Muscle layer of duodenum (tissue), 2 donors: Measurements from ENCODE around the gene PPP2R2C.

Source experiments
- H3K27ac ChIP-seq: one replicate; pipeline ENCODE4 v1.7.0; 2013; ENCODE audit warnings: mild to moderate bottlenecking, low read length
- H3K27me3 ChIP-seq: one replicate; pipeline ENCODE4 v1.7.0; 2013; ENCODE audit warnings: low read depth, mild to moderate bottlenecking, control low read depth, low read length
- H3K36me3 ChIP-seq, 2 donors: one replicate each; pipeline ENCODE4 v1.7.0; 2013; ENCODE audit warnings: low read length in 2 of 2, control low read depth in 1 of 2, mild to moderate bottlenecking in 1 of 2; ENCODE audit not compliant: insufficient read depth in 2 of 2, control insufficient read depth in 1 of 2
- H3K4me1 ChIP-seq, 2 donors: one replicate each; pipeline ENCODE4 v1.7.0; 2013; ENCODE audit warnings: low read length in 2 of 2, mild to moderate bottlenecking in 2 of 2, control low read depth in 1 of 2, moderate library complexity in 1 of 2; ENCODE audit not compliant: insufficient read depth in 2 of 2, control insufficient read depth in 1 of 2
- H3K4me3 ChIP-seq, 2 donors: one replicate each; pipeline ENCODE4 v1.7.0; 2013; ENCODE audit warnings: low read length in 2 of 2, low read depth in 1 of 2, mild to moderate bottlenecking in 1 of 2
- H3K9me3 ChIP-seq, 2 donors: one replicate each; pipeline ENCODE4 v1.7.0; 2013; ENCODE audit warnings: low read length in 2 of 2, control low read depth in 1 of 2, mild to moderate bottlenecking in 1 of 2; ENCODE audit not compliant: control insufficient read depth in 1 of 2
- donor health status: healthy.

The PPP2R2C gene

DNA sequence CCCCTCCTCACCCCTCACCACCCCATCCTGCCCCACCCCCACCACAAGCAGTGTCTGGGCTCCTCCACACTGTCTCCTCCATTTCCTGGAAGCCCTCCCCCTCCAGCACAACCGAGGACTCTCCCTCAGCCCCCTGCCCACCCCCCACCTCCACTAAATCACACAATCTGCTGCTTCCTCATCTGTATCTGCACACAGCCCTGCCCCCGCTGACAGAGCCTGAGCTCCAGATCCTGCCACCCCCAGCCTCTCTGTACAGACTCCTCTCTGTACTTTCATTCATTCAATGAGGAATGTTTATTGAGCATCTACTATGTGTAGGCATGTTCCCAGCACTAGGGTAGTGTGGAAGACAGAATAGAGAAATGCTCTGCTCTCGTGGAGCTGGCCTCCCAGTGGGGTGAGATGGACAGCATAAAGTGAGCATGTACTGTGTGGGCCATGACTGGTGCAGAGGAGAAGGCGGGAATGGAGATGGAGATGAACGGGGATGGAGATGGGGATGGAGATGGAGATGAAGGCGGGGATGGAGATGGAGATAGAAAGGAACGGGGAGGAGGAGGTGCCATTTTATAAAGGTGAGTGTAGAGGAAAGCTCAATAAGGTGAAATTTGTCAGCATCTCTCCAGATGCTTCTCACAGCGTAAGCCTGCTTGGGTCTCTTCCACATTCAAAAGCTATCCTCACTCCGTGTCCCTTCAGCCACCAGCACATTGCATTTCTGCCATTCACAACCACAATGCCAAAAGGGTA, 2.5 kb upstream of the PPP2R2C start:
- H3K27me3 ChIP-seq = peaks cover 11% of the 10 kb centered on the region
- H3K27ac ChIP-seq = no peak overlapping the region
- no peaks in the 10 kb centered on the region for H3K36me3 ChIP-seq
- peaks cover 0 to 24% of the 10 kb centered on the region in 2 donors for H3K4me1 ChIP-seq
- no peak overlapping the region for H3K4me3 ChIP-seq
- H3K9me3 ChIP-seq = no peaks in the 10 kb centered on the region

DNA sequence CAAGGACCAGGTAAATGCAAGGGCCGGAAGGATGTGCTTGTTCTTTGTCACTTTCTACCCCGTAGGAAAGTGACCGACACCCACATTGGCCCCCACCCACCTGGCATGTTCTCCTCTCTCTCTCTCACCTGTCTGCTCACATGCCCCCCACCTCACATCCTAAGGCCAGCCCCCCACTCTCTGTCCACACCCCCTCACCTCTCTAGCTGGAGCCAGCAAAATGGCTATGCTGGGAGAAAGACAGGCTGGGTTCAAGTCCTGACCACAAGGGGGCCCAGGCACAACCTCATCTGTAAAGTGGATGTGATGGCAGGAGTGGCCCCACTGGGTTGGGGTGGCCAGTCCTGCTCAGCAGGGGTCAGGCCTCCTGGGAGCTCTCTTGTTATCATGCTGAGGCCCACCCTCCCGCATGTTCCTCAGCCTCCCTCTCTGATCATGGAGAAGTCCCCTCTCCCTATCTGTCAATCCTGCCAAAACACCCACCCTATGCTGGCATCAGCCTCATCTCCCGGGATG, 1.7 kb upstream of the PPP2R2C start:
- Histone ChIP-seq H3K4me3 (no peak overlapping the region), H3K36me3 (no peaks in the 10 kb centered on the region), H3K27me3 (peaks cover 19% of the 10 kb centered on the region), H3K27ac (no peak overlapping the region), H3K4me1 (peaks cover 0 to 25% of the 10 kb centered on the region in 2 donors), H3K9me3 (no peaks in the 10 kb centered on the region)

DNA sequence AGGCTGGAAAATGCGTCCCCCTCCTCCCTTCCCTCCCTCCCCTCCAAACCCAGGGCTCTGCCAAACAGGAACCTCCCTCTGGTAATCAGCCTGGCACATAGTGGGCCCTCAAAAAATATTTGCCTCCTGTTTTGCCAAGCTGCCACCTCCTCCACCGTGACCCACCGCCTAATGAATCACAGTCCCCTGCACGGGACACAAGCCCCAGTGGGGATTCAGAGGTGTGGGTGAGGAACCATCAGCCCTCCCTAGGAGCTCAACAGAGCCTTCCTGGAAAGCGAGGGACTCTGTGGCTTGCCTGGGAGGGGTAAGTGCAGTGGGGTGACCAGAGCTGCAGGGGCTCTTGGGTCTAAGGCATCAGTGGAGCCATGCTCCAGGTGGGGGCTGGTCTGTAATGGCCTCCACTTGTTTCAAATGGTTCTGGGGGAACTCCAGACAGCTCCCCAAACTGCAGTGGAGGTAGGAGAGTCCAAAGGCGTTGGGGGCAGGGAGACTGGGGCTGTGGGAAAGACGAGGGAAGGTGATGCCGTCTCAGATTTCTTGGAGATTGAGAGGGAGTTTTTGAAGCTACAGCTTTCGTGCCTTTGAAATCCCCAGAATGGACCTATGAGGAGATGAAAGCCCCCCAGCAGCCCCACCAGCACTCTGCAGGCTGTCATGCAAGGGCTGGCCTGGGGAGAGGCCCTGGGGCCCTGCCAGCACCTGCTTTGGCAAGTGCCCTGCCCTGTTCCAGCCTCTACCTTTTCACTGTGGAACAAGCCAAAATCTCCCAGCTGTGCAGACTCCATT, 1.0 kb upstream of the PPP2R2C start:
- Histone ChIP-seq H3K27ac (no peak overlapping the region), H3K27me3 (peaks cover 19% of the 10 kb centered on the region)

GRCh38 chr4:6472008-6472386, 417 bp downstream of the PPP2R2C start:
- Histone ChIP-seq H3K27ac (no peak overlapping the region), H3K4me1 (peaks cover 0 to 25% of the 10 kb centered on the region in 2 donors), H3K4me3 (no peak overlapping the region), H3K36me3 (no peaks in the 10 kb centered on the region), H3K9me3 (no peaks in the 10 kb centered on the region), H3K27me3 (peaks cover 19% of the 10 kb centered on the region)

More for the DNA sequence above, 1.0 kb upstream of the PPP2R2C start:
- Histone ChIP-seq H3K4me3 (no peak overlapping the region), H3K36me3 (no peaks in the 10 kb centered on the region), H3K9me3 (no peaks in the 10 kb centered on the region), H3K4me1 (peaks cover 0 to 25% of the 10 kb centered on the region in 2 donors)

DNA sequence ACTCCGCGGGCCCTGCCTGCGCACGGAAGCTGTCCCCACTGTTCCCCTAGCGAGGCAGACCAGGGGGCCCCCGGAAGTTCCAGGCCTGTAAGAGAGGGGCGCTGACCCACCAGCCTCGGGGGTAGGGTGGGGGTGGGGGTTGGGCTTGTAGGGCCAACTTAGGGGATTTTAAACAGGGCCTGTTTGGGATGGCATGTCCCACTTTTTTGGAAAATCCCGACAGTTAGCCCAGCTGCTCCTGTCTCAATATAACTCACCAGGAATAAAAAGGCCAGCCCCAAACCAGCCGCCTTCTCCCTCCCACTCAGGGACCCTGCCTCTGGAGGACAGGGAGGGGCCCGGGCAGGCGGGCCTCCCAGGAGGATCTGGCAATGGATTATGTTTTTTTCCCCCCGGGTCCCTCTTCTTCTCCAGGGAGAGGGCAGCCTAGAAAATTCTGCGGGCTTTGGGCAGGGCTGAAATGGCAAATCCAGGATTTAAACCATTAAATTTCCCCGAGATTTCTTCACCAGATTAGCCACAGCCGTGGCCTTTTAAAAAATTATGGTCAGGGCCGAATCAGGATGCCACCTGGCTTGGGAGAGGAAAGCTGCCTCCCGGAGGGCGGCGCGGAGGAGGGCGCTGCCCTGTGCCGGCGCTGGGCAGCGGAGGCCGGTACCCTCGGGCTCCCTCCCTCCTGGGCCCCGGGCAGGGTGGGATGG, 957 bp downstream of the PPP2R2C start:
- Histone ChIP-seq H3K27me3 (peaks cover 19% of the 10 kb centered on the region), H3K4me1 (peaks cover 0 to 25% of the 10 kb centered on the region in 2 donors), H3K36me3 (no peaks in the 10 kb centered on the region), H3K9me3 (no peaks in the 10 kb centered on the region), H3K27ac (no peak overlapping the region), H3K4me3 (peak overlapping the region in 1 of 2 donors; percentile 62)

DNA sequence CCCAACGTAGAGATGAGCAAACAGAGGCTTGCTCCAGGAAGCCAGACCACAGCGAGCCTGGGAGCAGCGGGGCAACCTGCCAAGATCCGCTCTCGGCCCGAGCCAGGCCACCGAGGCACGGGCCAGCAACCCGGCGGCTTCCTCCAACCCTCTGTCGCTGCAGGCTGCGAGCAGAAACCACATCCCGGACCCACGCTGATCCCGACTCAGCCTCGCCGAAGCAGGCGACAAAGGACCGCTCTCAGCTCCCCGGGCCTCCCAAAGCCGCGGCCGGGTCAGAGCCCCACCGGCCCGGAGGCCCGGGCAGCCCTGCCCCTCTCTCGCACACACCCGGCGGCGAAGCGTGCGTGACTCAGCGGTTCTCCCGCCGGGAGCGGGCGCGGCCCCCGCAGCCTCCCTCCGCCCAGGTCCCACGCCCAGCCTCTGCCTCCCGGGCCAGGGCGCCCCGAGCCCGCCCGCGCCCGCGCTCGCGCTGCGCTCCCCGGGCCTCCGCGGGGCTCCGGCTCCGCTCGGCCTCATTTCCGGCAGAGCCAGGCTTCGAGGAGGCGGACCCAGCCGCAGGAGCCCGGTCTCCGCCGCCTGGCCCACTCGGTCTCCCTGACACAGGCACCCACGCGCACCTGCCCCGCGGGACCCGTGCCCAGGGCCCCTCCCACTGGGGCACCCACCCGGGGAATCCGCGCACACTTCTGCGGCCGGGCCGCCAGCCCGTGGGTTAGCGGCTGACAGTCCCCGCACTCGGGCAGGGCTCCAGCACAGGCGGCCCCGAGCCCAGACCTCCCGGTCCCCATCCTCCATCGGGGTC, 1.7 kb downstream of the PPP2R2C start:
- Histone ChIP-seq H3K36me3 (no peaks in the 10 kb centered on the region), H3K27me3 (peaks cover 19% of the 10 kb centered on the region), H3K4me1 (peaks cover 0 to 25% of the 10 kb centered on the region in 2 donors), H3K4me3 (peak overlapping the region; percentile 21 to 62), H3K27ac (no peak overlapping the region), H3K9me3 (no peaks in the 10 kb centered on the region)

DNA sequence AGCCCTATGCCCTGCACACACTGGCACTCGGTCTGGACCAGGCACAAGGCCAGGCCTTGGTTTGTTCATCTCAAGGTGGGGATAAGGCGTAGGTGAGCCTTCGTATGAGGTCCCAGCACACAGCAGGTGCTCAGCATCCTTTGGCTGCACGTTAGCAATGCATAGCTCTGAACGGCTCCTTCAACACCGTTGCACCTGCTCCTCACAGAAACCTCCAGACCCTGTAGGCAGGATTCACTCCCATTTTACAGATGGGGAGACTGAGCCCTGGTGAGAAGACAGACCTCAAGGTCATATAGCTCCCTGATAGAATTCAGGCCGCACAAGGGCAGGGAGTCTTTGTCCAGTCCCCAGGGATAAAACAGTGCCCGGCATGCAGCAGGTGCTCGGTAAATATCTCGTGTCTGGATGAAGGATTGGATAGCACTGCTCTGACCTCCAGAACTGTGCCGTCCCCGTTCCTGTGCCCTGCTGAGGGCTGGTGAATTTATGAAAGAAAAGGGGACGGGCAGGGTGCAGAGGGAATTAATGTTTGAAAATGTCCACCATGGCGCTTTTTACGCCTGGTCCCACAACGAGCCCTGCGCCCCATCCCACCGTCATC, 2.4 kb downstream of the PPP2R2C start:
- Histone ChIP-seq H3K36me3 (no peaks in the 10 kb centered on the region), H3K27ac (no peak overlapping the region), H3K4me1 (peaks cover 0 to 25% of the 10 kb centered on the region in 2 donors), H3K4me3 (peak overlapping the region; percentile 21 to 62), H3K9me3 (no peaks in the 10 kb centered on the region), H3K27me3 (peaks cover 19% of the 10 kb centered on the region)

DNA sequence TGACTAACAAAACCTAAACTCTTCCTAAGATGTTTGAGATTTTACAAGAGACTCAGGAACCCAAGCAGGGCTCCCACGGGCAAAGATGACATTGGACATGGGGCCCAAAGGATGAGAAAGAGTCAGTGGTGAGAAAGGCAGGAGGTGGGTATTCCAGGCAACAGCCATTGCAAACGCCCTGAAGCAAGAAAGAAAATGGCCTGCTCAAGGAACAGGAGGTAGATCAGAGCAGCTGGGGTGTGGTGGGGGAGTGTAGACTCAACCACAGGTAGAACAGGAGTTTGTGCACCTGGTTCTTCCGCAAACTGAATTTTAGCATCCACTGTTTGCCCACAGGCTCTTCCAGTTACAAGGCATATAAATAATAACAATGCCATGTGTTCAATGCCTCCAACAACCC, 3.3 kb downstream of the PPP2R2C start:
- no peaks in the 10 kb centered on the region for H3K36me3 ChIP-seq
- H3K9me3 ChIP-seq = no peaks in the 10 kb centered on the region
- H3K27me3 ChIP-seq = peaks cover 19% of the 10 kb centered on the region
- no peak overlapping the region for H3K27ac ChIP-seq
- peaks cover 0 to 25% of the 10 kb centered on the region in 2 donors for H3K4me1 ChIP-seq
- no peak overlapping the region for H3K4me3 ChIP-seq

DNA sequence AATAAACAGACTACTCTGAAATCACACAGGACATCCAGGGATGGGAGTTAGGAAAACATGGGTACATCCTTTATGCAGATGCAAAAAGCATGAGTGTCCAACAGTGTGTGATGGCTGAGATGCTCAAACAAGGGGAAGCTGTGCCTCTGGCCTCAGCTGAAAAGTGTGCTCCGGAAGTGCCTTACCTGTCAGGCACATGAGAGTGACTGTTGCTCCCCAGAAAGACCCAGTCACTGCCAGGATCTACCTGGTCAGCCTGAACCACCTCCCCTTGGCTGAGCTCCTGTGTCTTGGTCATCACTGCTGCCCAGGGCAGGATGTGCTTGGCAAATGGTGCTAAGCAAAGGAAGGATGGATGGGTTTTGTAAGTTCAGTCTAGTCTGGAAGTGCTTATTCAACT, 4.0 kb downstream of the PPP2R2C start:
- Histone ChIP-seq H3K4me1 (peaks cover 0 to 25% of the 10 kb centered on the region in 2 donors), H3K27ac (no peak overlapping the region), H3K27me3 (peaks cover 19% of the 10 kb centered on the region), H3K36me3 (no peaks in the 10 kb centered on the region), H3K9me3 (no peaks in the 10 kb centered on the region), H3K4me3 (no peak overlapping the region)

GRCh38 chr4:6467600-6467999, 4.8 kb downstream of the PPP2R2C start:
- no peak overlapping the region for H3K4me3 ChIP-seq
- no peaks in the 10 kb centered on the region for H3K9me3 ChIP-seq
- peaks cover 0 to 23% of the 10 kb centered on the region in 2 donors for H3K4me1 ChIP-seq
- no peak overlapping the region for H3K27ac ChIP-seq
- H3K27me3 ChIP-seq = peaks cover 19% of the 10 kb centered on the region
- no peaks in the 10 kb centered on the region for H3K36me3 ChIP-seq
